ENCODE measurements around the gene CYB561. TPM values are rescaled to one million over a fixed set of nuclear protein-coding genes. Genes with fewer than 3 reads are reported as not detected.

Gene CYB561
- total RNA-seq, 1 experiment from 2014 or later, result 35.1 TPM

GRCh38 chr17:63445571-63445953, 544 bp downstream of the CYB561 start (continued):
- TF ChIP-seq E2F5 (CRISPR knock-in tag; IDR thresholded peaks at IDR 0.05) (peak; percentile 55; the same call in 1 of the 2 replicates), ELF4 (CRISPR knock-in tag; IDR thresholded peaks at IDR 0.05; ENCODE audit: low read depth) (no peak), ZNF317 (CRISPR knock-in tag; IDR thresholded peaks at IDR 0.05; ENCODE audit: borderline replicate concordance, low read depth) (no peak), CREB1 (CRISPR knock-in tag; IDR thresholded peaks at IDR 0.05) (peak; percentile 66; the same call in 1 of the 2 replicates), SMAD3 (CRISPR knock-in tag; IDR thresholded peaks at IDR 0.05; ENCODE audit: borderline replicate concordance) (peak; percentile 59; the same call in 1 of the 2 replicates), GRHL2 (CRISPR knock-in tag; IDR thresholded peaks at IDR 0.05; ENCODE audit: insufficient replicate concordance, severe bottlenecking) (no peak), NFATC4 (CRISPR knock-in tag; IDR thresholded peaks at IDR 0.05) (no peak), IRF2 (CRISPR knock-in tag; IDR thresholded peaks at IDR 0.05; ENCODE audit: borderline replicate concordance, low read depth) (no peak), FOXP1 (CRISPR knock-in tag; IDR thresholded peaks at IDR 0.05; ENCODE audit: borderline replicate concordance) (no peak), E2F4 (CRISPR knock-in tag; IDR thresholded peaks at IDR 0.05; ENCODE audit: borderline replicate concordance, low read depth) (no peak)
- TF ChIP-seq, protein P1, sequence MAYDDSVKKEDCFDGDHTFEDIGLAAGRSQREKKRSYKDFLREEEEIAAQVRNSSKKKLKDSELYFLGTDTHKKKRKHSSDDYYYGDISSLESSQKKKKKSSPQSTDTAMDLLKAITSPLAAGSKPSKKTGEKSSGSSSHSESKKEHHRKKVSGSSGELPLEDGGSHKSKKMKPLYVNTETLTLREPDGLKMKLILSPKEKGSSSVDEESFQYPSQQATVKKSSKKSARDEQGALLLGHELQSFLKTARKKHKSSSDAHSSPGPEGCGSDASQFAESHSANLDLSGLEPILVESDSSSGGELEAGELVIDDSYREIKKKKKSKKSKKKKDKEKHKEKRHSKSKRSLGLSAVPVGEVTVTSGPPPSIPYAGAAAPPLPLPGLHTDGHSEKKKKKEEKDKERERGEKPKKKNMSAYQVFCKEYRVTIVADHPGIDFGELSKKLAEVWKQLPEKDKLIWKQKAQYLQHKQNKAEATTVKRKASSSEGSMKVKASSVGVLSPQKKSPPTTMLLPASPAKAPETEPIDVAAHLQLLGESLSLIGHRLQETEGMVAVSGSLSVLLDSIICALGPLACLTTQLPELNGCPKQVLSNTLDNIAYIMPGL (CRISPR knock-in tag; IDR thresholded peaks at IDR 0.05), result no peak
- TF ChIP-seq, protein P2, sequence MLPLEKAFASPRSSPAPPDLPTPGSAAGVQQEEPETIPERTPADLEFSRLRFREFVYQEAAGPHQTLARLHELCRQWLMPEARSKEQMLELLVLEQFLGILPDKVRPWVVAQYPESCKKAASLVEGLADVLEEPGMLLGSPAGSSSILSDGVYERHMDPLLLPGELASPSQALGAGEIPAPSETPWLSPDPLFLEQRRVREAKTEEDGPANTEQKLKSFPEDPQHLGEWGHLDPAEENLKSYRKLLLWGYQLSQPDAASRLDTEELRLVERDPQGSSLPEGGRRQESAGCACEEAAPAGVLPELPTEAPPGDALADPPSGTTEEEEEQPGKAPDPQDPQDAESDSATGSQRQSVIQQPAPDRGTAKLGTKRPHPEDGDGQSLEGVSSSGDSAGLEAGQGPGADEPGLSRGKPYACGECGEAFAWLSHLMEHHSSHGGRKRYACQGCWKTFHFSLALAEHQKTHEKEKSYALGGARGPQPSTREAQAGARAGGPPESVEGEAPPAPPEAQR (CRISPR knock-in tag; IDR thresholded peaks at IDR 0.05), result no peak

GRCh38 chr17:63445065-63445464, 1.0 kb downstream of the CYB561 start:
- POLR2A ChIA-PET, result interaction anchor here (0.6 to 0.9 kb wide), 2 partner anchors 26 to 33 kb away, joined by 3 to 4 read pairs; no protein-coding TSS in a partner anchor
- TF ChIP-seq ELF4 (CRISPR knock-in tag; IDR thresholded peaks at IDR 0.05; ENCODE audit: low read depth) (no peak), KAT7 (CRISPR knock-in tag; IDR thresholded peaks at IDR 0.05; ENCODE audit: borderline replicate concordance) (no peak), NFYB (CRISPR knock-in tag; conservative IDR thresholded peaks at IDR 0.05; ENCODE audit: low read depth) (no peak), JUN (CRISPR knock-in tag; IDR thresholded peaks at IDR 0.05) (no peak), ESRRA (CRISPR knock-in tag; IDR thresholded peaks at IDR 0.05; ENCODE audit: borderline replicate concordance) (no peak), SMAD3 (CRISPR knock-in tag; IDR thresholded peaks at IDR 0.05; ENCODE audit: borderline replicate concordance) (no peak), MLX (CRISPR knock-in tag; IDR thresholded peaks at IDR 0.05) (no peak), RORB (CRISPR knock-in tag; IDR thresholded peaks at IDR 0.05) (no peak)
- TF ChIP-seq, protein P3, sequence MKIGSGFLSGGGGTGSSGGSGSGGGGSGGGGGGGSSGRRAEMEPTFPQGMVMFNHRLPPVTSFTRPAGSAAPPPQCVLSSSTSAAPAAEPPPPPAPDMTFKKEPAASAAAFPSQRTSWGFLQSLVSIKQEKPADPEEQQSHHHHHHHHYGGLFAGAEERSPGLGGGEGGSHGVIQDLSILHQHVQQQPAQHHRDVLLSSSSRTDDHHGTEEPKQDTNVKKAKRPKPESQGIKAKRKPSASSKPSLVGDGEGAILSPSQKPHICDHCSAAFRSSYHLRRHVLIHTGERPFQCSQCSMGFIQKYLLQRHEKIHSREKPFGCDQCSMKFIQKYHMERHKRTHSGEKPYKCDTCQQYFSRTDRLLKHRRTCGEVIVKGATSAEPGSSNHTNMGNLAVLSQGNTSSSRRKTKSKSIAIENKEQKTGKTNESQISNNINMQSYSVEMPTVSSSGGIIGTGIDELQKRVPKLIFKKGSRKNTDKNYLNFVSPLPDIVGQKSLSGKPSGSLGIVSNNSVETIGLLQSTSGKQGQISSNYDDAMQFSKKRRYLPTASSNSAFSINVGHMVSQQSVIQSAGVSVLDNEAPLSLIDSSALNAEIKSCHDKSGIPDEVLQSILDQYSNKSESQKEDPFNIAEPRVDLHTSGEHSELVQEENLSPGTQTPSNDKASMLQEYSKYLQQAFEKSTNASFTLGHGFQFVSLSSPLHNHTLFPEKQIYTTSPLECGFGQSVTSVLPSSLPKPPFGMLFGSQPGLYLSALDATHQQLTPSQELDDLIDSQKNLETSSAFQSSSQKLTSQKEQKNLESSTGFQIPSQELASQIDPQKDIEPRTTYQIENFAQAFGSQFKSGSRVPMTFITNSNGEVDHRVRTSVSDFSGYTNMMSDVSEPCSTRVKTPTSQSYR (CRISPR knock-in tag; IDR thresholded peaks at IDR 0.05), result no peak
- TF ChIP-seq, protein P2 (CRISPR knock-in tag; IDR thresholded peaks at IDR 0.05), result no peak
- TF ChIP-seq, protein P4, sequence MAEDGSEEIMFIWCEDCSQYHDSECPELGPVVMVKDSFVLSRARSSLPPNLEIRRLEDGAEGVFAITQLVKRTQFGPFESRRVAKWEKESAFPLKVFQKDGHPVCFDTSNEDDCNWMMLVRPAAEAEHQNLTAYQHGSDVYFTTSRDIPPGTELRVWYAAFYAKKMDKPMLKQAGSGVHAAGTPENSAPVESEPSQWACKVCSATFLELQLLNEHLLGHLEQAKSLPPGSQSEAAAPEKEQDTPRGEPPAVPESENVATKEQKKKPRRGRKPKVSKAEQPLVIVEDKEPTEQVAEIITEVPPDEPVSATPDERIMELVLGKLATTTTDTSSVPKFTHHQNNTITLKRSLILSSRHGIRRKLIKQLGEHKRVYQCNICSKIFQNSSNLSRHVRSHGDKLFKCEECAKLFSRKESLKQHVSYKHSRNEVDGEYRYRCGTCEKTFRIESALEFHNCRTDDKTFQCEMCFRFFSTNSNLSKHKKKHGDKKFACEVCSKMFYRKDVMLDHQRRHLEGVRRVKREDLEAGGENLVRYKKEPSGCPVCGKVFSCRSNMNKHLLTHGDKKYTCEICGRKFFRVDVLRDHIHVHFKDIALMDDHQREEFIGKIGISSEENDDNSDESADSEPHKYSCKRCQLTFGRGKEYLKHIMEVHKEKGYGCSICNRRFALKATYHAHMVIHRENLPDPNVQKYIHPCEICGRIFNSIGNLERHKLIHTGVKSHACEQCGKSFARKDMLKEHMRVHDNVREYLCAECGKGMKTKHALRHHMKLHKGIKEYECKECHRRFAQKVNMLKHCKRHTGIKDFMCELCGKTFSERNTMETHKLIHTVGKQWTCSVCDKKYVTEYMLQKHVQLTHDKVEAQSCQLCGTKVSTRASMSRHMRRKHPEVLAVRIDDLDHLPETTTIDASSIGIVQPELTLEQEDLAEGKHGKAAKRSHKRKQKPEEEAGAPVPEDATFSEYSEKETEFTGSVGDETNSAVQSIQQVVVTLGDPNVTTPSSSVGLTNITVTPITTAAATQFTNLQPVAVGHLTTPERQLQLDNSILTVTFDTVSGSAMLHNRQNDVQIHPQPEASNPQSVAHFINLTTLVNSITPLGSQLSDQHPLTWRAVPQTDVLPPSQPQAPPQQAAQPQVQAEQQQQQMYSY (CRISPR knock-in tag; IDR thresholded peaks at IDR 0.05), result no peak

More at GRCh38 chr17:63445065-63445464, 1.0 kb downstream of the CYB561 start:
- no peak for ATAC-seq
- Mint-ChIP-seq H3K4me1 (peaks cover 36% of the 10 kb centered on the region), H3K27me3 (ENCODE audit: low read depth) (peaks cover 5% of the 10 kb centered on the region), H3K4me3 (peak overlapping the region; percentile 64), H3K27ac (no peak overlapping the region), H3K9me3 (no peaks in the 10 kb centered on the region), H3K36me3 (no peaks in the 10 kb centered on the region)
- CTCF ChIA-PET, result interaction anchor here (0.7 to 15.9 kb wide), 10 partner anchors 10 to 328 kb away, joined by 3 to 298 read pairs (median 6); partner anchors contain the start of genes ACE, DCAF7 and MAP3K3
- no peak for DNase-seq (ENCODE audit: low spot score)

All from WTC11 (cell line).